ENCODE results near the gene TMEM150B. TPM values are rescaled to one million over a fixed set of nuclear protein-coding genes. Genes with fewer than 3 reads are reported as not detected.

The TMEM150B gene
- total and polyA plus RNA-seq, 2 of the 4 experiments (the other 2 are of a cell fraction), result not detected

DNA sequence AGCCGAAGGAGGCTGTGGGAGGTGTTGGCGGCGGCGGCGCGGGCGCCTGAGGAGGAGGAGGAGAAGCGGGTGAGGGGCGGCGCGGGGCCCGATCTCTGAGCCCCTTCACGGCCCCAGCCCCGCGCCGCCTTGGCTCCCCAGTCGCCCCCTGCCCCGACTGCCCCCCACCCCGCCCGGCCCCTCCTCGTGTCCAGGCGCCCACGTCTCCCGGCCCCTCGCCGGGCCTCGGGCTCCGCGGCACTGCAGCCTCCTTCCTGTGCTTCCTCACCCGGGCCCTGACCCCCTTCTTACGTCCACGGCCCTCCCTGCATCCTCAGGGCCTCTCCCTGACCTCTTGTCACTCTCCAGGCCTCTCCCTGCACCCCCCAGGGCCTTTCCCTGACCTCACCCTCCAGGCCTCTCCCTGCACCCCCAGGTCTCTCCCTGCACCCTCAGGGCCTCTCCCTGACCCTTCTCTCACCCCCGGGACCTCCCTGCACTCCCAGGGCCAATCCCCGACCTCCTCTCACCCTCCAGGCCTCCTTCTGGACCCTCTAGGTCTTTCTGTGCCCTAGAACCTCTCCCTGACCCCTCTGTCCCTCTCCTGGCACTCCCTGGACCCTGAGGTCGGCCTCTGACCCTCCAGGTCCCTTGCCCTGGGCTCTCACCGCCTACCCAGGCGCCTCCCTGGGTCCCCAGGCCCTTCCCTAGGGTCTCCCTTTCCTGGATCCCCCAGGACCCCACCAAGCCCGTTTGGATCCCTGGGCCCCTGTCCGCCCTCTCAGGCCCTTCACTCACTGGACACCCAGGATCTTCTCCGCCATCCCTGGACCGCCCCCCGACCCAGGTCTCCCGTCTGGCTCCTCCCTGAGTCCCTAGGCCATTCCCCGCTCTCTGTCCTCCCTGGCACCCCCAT, 15.0 kb upstream of the TMEM150B start:
- ChIA-PET CTCF (interaction anchor here (1.0 to 1.5 kb wide), 2 partner anchors 38 to 44 kb away, joined by 3 to 11 read pairs; partner anchors contain the start of gene TMEM238), POLR2A (ENCODE audit: unreplicated experiment) (no interaction called here)
- Histone ChIP-seq H4K91ac (ENCODE audit: insufficient read depth, low read depth, low read length) (no peak overlapping the region; the same call in 1 of the 2 replicates), H2BK120ac (ENCODE audit: low read depth, low read length) (no peak overlapping the region; the same call in 1 of the 2 replicates), H3K4me2 (ENCODE audit: low read depth, low read length) (peak overlapping the region; percentile 95), H3K4me1 (ENCODE audit: control insufficient read depth, insufficient read depth, low read length) (peaks cover 13% of the 10 kb centered on the region), H3K27me3 (ENCODE audit: control insufficient read depth, insufficient read depth, low read length) (no peaks in the 10 kb centered on the region), H3K9me1 (ENCODE audit: insufficient read depth, low read length) (peaks cover 10% of the 10 kb centered on the region; the same call in 1 of the 2 replicates), H3K9me3 (ENCODE audit: control insufficient read depth, insufficient read depth, low read length) (no peaks in the 10 kb centered on the region), H2BK15ac (ENCODE audit: low read depth, low read length) (no peak overlapping the region), H4K20me1 (ENCODE audit: insufficient read depth, low read length) (peaks cover 6% of the 10 kb centered on the region), H3K56ac (ENCODE audit: extremely low read depth, insufficient read depth, low read length) (peak overlapping the region; percentile 35; the same call in 1 of the 2 replicates), H2AK9ac (replicated peaks; ENCODE audit: low read depth, low read length, poor library complexity) (peak overlapping the region; percentile 97), H3K36me3 (ENCODE audit: control insufficient read depth, insufficient read depth, low read length) (peaks cover 11% of the 10 kb centered on the region; the same call in 1 of the 2 replicates), H2AFZ (replicated peaks; ENCODE audit: low read length, poor library complexity) (peak overlapping the region; percentile 95), H3K18ac (ENCODE audit: low read depth, low read length) (peak overlapping the region; percentile 16; the same call in 1 of the 2 replicates), H3K79me1 (ENCODE audit: low read depth in 1 of 2, low read length in 2 of 2) (peaks cover 4 to 17% of the 10 kb centered on the region in 2 experiments; a peak in 3 of 4 replicates), H3K23ac (ENCODE audit: low read depth, low read length) (0 out of 2 replicates have a peak overlapping the region, but pooled peaks have one; percentile 8), H2BK20ac (ENCODE audit: low read depth, low read length) (no peak overlapping the region), H3K4ac (ENCODE audit: low read depth, low read length) (peak overlapping the region; percentile 55), H2AK5ac (ENCODE audit: low read depth, low read length) (peak overlapping the region; percentile 79), H3K4me3 (ENCODE audit: insufficient read depth, low read depth, low read length) (peak overlapping the region; percentile 87), H4K5ac (ENCODE audit: low read depth, low read length) (peak overlapping the region; percentile 18), H3K14ac (replicated peaks; ENCODE audit: low read depth, low read length) (peak overlapping the region; percentile 44), H3K9ac (ENCODE audit: low read depth, low read length) (peak overlapping the region; percentile 92), H3K27ac (ENCODE audit: insufficient read depth, low read length) (peak overlapping the region; percentile 88), H2BK5ac (ENCODE audit: low read depth, low read length, poor library complexity, severe bottlenecking) (peak overlapping the region; percentile 66), H4K8ac (ENCODE audit: low read depth in 2 of 2, low read length in 2 of 2) (peak overlapping the region in 1 of 2 experiments; percentile 57; a peak in 1 of 4 replicates)
- intact Hi-C loops (cut with micrococcal nuclease), result no loop called here
- dilution Hi-C loops (cut with HindIII; ENCODE audit: low sequenced_read_pairs, unreplicated experiment), result no loop called here
- ATAC-seq (ENCODE audit: low read depth) (no peak), DNase-seq (no peak)
- in situ Hi-C loops (cut with MboI; ENCODE audit: low sequenced_read_pairs), result no loop called here
- no peak for TF ChIP-seq SMC3 (IDR thresholded peaks at IDR 0.05; ENCODE audit: low read depth, low read length)
- peak; percentile 68; the same call in 1 of the 2 replicates for TF ChIP-seq POLR2A (IDR thresholded peaks at IDR 0.05; ENCODE audit: low read depth, low read length)
- TF ChIP-seq CHD1 (IDR thresholded peaks at IDR 0.05; ENCODE audit: low read depth, low read length), result no peak
- no TSS peak for BruUV-seq (replicated peaks)
- 0% methylated on average over 18 of the region's 44 CpGs; no CpG with 5 or more reads in 1 of the 2 experiments for WGBS, 2 experiments (ENCODE audit: extremely low coverage in 2 of 2, insufficient read length in 1 of 2)

Measured in IMR-90 (cell line).